HG03442 (cell line): ENCODE measurements around the gene RASGRF2.
"Not testable (repeated sequence)": the region's sequence is repeated elsewhere in the genome, so short reads cannot be mapped to it uniquely, and the experiment has no call there.

Experiments
- ATAC-seq: cut with Tn5 transposase; IDR thresholded peaks from one replicate; pipeline ENCODE4 v1.9.1; 2021; ENCODE audit warnings: mild to moderate bottlenecking, moderate library complexity; ENCODE audit not compliant: unreplicated experiment

Gene RASGRF2

DNA sequence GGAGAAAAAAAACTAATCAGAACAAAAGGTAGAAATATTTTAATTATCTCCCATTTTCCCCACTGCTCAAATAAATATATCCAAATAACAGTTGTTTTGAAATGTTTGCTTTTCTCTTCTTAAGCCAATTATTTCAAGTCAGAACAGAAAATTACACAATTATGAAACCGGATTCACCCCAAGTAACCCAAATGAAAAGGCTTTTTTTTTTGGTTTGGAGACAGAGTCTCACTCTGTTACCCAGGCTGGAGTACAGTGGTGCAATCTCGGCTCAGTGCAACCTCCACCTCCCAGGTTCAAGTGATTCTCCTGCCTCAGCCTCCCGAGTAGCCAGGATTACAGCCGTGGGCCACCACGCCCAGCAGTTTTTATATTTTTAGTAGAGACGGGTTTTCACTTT lies 164.5 kb downstream of the RASGRF2 start:
- ATAC-seq, result not testable (repeated sequence)

DNA sequence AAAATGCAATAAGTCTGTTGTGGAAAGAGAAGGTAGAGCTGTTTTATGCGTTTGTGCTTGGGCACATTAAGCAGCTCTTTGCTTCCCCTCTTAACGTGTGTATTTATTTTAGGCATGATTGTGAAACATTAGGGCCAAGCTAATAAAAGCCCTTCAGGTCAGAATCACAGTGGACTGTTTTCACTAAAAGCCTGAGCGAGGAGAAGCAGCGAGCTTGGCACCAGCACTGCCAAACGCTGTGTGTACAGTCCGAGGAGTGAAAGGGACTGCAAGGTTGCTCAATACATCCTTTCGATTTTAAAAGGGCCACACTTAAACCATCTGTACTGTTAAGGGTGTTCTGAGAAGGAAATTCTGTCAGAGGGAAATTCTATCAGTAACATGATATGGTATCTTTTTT lies 165.8 kb downstream of the RASGRF2 start:
- ATAC-seq, result no peak

DNA sequence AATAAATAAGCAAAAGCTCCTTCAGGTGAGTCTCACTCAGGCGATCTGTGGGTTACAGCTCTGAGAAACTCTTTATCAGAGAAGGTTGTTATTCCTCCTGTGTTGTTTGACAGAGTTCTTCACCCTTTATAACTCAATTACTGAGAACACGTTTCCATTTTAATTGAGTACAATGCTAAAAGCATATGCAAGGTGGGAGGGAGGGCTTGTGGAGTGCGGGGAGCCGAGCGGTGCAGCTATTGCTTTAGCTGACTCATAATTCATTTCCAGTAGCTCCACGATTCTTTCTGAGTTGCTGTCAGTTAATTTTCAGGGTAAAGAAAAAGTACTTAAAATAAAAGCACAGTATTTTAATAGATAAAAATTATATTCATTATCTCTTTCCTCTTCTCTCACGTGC lies 168.3 kb downstream of the RASGRF2 start:
- no peak for ATAC-seq

DNA sequence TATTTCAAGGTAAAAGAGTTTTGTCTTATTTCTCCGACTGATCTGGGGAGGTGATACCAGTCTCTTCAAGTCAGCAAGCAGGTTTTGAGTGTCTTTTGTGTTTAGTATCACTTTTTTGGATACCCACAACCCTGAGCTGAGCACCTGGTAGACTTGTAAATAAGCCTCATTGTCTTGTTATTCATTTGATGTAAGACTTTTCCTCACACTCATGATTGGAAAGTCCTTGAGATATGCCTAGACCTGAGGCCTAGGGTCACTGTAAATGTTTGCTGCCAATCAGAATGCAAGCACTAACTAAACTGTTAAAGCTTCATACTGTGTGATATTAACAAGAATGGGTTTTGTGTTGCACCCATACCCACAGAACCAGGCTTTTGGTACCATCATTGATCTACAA lies 172.2 kb downstream of the RASGRF2 start:
- ATAC-seq, result no peak

DNA sequence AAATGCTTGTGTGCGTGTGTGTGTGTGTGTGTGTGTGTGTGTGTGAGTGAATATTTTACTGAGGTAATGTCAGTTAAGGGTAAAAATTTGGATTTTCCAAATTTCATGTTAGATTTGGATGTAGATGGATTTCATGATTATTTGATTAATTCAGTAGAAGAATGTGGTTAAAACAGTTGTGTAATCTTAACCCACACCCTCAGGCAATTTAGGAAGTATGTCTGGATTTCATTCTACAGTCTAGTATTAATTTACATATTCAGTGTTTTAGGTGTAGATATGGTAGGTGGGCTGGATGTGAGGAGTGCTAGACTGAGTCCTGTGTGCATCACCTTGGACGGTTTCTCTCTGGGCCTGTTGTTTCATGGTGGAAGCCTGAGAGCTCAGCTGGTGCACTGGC lies 173.9 kb downstream of the RASGRF2 start:
- ATAC-seq, result no peak

DNA sequence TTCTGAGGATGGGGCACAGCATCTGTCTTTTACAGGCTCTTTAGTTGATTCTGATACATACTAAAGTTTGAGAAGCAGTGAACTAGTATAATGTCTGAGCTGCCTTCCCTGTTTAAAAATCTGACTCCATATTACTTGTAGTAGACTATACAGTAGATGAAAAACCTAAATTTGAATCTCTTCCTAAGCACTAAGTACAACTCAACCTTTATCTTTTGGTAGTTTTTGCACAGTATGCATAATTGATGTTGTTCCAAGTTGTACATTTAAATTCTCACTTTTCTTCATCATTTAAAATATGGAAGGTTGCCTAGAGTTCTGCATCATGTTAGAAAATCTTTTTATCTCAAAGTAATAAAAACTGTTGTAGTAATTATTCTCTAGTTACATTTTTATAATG lies 174.4 kb downstream of the RASGRF2 start:
- no peak for ATAC-seq

DNA sequence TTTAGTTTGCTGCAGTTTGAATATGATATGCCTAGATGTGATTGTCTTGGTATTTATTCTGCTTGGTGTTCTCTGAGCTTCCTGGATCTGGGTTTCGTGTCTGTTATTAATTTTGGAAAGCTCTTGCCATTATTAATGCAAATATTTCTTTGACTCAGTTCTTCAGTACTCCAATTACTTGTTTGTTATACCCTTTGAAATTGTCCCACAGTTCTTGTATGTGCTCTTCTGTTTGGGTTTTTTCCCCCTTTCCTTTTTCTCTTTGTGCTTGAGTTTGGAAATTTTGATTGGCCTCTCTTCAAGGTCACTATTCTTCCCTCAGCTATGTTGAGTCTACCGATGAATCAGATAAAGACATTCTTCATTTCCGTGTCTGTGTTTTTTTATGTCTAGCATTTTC lies 176.4 kb downstream of the RASGRF2 start:
- no peak for ATAC-seq

DNA sequence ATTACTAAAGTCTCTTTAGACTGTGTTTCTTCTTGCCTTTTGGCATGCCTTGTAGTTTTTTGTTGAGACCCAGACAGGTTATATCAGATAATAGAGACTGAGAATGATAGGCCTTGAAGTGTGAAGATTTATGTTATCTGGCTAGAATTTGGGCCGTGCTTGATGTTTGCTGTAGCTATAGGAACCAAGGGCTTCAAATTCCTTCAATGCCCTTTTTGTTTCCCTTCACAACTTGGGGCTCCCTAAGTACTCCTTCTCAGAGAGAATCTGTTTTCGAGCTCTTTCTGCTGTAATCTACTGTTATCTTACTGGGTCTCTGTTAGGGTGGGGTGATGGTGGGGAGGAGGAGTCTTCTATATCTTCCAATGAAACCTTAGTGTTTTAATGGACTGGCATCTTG lies 177.7 kb downstream of the RASGRF2 start:
- no peak for ATAC-seq

DNA sequence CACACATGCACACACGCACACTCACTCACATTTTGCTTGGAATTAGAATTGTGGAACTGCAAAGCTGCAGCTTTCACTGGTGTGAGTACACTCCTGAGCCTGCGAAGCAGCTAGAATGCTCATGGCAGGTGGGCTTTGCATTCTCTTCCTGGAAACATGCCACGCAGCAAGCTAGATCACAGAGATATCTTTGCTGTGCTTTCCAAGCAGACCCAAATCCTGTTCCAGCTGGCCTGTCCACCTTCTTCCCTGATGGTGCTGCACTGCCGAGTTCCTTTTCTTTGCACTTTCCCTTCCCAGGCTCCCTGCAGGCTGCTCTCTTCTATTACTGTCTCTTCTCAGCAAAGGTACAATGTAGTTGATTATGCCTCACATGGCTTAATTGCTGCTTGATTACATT lies 180.3 kb downstream of the RASGRF2 start:
- ATAC-seq, result no peak

DNA sequence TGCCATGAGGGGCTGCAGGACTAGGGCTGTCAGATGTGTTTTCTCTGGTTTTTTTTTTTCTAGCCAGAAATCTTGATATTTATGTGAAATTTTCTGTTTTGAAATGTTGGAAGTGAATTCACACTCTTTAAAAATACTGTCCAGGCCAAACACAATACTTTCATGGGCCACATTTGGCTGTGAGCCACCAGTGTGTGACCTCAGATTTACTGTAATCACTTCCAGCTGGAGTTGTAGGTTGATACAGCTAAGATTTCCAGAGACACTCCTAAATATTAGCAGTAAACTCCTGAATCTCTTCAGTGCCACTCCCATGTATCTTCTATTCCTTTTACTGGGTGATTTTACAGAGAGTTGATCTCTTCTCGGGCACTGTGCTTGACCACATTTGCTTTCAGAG lies 180.8 kb downstream of the RASGRF2 start:
- ATAC-seq, result no peak

DNA sequence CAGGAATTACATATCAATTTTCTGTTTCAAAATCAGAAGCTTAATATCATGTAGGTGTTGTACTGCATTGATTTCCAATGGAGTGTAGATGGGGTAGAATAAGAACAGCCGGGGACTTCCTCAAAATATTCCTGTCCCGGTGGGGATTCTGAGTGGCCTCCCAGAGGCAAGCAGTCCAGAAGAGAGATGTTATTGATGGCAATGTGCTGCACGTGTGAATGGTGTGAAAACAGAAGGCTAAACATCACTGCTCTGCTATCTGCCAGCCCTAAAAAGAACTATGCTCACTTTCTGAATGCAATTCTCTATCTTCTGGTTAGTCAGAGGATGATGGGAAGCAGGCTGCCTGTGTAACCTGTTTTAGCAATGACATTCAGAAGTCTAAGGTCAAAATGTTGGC lies 181.9 kb downstream of the RASGRF2 start:
- ATAC-seq, result no peak

DNA sequence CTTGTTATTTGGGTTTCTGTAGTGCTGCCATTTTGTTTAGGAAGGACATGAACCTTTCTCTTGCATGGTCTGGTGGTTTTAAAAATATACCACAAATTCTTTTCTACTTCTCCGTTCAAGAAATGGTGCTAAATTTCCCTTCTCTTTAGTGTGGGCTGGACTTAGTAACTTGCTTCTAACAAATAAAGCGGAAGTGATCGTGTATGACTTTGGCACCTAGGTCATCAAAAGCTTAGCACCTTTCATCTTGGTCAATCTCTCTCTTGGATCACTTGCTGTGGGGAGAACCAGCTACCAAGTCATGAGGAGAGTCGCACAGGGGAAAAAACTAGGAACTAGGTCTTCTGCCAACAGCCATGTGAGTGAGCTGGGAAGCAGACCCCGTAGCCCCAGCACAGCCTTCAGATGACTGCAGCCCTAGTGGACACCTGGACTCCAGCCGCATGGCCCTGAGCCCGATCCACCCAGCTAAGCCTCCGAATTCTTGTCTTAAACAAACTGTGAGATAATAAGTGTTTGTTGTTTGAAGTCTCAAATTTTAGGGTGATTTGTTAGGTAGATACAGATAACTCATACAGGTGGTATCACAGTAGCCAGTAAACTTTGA lies 185.3 kb downstream of the RASGRF2 start:
- no peak for ATAC-seq

DNA sequence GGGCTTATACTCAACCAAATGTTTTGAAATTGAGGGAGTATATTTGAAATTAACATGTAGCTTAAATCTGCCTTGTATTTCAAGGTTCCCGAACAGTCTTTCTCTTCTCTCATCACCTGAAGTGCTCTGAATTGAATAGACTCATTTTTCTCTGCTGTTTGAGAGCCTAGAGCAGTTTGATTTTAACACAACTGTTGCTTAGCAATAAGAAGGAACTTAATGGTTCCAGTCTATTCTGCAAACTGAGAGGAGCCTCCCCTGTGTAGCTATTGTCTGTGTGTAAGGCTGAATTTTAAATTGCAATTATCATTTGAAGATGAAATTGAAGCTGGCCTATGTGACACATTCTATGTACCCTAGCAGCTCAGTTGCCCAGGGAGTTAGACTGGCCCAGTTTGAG lies 185.9 kb downstream of the RASGRF2 start:
- ATAC-seq, result no peak

DNA sequence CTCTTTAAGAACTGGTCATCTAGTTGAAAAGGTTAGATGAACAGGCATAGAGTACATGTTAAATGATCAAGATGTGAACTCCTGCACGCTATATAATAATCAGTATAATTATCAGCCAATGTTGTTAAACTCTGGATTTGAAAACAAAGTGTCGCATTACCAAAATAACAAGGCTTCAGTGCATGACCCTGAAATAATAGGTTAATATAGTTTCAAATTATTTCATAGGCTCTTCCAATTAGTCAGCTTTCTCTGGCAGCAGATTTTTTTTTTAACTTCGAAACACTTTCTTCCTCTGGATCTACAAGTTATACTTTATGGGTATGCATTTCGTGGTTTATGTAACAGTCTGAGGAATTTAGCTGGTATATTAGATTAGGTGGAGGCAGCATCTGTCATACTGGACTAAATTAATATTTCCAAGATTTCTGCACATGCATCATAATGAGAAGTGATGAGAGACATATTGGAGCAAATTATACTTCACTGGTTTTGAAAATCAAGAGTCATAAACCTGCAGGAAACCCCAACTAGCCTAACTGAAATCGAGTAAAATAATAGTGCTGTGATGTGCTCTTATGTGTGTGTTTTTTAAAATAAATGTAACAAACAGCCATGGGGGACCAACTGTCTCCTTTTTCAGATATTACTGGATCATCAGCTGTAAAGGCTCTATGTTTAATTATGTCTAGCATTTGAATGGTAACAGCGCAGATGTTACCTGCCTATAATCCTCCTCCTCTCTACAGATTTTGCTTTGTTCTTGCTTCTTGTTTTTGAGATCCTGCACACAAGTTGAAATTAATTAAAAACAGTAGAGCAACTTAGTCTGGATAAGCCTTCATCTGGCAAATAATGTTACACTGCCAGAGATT lies 187.1 kb downstream of the RASGRF2 start:
- no peak for ATAC-seq

DNA sequence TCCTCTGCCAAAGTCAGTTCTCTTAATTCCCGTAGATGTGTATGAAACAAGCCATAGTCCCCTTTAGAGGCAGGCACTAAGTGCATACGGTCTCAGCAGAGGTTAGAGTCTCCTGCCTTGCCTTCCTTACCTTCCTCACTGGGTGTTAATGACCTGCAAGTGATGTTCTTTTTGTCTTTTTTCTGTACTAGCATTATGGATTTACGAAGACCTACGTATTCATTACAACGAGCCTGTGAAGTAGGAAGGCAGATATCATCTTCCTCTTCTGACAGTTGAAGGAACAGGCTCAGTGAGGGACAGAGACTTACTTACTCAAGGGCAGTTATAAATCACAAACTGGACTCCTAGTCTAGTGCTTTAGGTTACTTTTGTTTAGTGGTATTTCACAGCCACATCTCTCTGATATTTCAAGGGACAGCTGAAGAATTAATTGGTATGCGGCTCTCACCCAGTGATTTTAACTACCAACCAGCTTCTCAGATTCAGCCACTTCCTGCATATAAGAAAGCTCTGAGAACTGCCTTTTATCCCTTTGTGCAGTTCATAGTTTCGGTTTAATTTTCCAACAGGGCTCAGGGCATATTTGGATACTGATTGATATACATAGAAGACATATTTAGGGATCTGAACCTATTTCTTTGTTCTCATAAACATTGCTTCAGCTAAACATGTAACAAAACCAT lies 187.9 kb downstream of the RASGRF2 start:
- ATAC-seq, result no peak

DNA sequence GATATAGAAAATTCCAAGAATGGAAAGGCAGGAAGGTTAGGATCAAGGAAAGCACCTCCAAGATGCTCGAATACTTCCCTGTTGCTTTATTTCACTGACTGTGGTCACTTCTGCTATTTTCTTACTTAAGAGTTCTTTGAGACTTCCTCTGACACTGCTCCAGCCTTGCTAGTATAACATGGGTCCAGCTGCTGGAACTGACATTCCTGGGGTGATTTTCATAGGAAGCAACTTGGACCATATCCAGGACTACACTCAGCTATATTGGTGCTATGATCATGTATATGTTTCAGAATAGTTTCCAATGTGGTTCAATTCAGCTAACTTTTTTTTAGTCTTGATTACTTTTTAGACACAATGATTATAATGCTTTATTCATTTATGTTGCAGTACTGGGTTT lies 191.4 kb downstream of the RASGRF2 start:
- ATAC-seq, result no peak

DNA sequence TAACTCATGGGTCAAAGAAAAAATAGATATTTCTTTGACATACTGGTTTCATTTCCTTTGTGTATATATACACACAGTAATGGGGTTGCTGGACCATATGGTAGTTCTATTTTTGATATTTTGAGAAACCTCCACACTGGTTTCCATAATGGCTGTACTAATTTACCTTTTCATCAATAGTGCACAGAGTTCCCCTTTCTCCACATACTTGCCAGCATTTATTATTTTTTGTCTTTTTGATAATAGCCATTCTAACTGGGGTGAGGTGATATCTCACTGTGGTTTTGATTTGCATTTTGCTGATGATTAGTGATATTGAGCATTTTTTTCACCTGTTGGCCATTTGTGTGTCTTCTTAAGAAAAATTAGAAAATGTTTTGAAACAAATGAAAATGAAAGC lies 194.6 kb downstream of the RASGRF2 start:
- no peak for ATAC-seq

DNA sequence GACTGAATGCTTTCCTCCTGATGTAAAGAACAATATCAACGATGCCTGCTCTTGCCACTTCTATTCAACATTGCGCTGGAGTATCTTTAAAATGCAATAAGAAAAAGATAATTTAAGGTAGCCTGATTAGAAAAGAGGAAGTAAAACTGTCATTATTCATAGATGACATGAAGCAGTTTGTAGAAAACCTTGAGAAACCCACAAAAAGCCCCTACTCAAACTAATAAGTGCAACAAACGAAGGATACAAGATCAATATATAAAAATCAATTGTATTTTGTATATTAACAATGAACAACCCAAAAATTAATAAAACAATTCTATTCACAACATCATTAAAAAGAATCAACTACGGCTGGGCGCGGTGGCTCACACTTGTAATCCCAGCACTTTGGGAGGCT lies 196.6 kb downstream of the RASGRF2 start:
- no peak for ATAC-seq

DNA sequence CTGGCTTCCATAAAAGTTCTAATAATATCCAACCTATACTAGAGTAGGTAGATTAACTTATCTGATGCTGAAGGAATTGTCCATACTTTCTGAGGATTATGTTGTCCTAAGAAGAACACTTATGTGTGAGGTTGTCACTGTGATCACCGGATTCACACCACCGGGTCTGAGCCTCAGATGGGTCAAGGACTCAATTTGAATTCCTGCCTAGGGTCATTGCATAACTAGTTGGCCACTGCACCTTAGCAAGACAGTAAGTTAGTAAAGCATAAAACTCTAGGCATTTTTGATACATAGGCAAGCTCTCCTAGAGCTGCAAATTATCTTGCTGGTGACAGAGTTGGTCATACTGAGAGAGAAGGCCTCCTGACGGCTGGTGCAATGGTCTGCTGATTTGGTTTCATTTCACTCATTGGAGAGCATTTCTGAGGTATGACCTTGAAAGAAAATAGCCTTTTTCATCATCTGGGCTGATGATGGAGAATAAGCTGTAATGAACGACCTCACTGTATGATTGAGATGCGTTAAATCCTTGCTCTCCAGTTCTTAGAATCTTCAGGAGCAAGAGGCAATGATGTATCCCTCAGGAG lies 200.9 kb downstream of the RASGRF2 start:
- ATAC-seq, result no peak

DNA sequence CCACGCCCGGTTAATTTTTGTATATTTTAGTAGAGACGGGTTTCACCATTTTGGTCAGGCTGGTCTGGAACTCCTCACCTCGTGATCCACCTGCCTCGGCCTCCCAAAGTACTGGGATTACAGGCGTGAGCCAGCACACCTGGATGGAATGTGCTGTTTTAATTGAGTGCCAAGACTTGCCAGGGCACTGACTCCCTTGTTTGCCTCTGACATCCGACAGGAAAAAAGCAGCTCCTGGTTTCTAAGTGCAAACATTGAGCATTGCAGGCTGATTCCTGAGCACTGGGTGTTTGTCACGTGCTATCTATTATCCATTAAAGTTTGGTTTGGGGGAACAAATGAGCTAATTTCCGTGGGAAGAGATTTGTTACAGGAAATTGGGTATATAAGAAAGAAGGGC lies 202.3 kb downstream of the RASGRF2 start:
- ATAC-seq, result no peak

DNA sequence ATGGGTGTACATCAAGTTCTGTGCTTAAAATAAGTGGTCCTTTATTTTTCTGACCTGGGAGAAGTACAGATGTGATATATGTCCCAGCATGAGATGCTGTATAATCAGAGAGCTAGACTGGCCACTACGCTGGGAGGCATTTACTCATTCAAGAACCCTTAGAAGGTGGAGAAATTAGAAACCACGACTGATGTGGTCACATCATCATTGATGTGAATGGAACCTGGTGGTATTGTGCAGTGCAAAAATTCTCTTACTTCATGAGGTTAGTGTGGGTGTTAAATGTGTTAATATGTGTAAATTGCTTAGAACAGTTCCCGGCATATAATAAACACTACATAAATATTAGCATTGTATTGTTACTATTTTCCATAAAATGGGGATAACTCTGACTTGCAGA lies 203.5 kb downstream of the RASGRF2 start:
- no peak for ATAC-seq

DNA sequence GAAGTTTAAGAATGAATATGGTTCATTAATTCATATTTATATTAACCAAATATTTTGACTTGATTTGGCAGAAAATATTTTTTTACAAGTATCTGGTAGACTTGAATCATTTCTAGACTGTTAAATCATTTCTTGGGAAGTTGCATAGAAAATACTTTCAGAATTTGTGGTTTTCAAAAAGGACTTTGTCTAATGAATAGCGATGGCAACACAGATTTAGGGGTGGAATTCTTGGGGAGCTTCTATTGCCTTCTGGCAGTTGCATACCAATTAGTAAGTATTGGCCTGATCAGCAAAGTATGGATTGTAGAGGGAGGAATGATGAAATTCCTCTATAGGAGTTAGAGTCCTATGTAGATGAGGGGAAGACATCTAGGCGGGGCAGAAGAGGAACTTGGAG lies 204.3 kb downstream of the RASGRF2 start:
- no peak for ATAC-seq
